Measurements from ENCODE around the gene GPR139.

GPR139 gene

GRCh38 chr16:20079106-20079505, 5.4 kb upstream of the GPR139 start:
- no peaks in the 10 kb centered on the region for H4K20me1 ChIP-seq (ENCODE audit: low read depth, low read length)
- H2AFZ ChIP-seq (ENCODE audit: low read depth, low read length, severe bottlenecking) = no peak overlapping the region
- no peak overlapping the region for H3K27ac ChIP-seq (ENCODE audit: low read depth, low read length)
- no peaks in the 10 kb centered on the region for H3K9me3 ChIP-seq (ENCODE audit: insufficient read depth, low read length)
- H3K27me3 ChIP-seq (ENCODE audit: low read length) = no peaks in the 10 kb centered on the region
- no peaks in the 10 kb centered on the region for H3F3A ChIP-seq (ENCODE audit: insufficient read depth)
- H3K9me2 ChIP-seq (replicated peaks; ENCODE audit: insufficient read depth, low read length) = no peaks in the 10 kb centered on the region
- H3K4me2 ChIP-seq (ENCODE audit: low read depth, low read length, poor library complexity, severe bottlenecking) = no peak overlapping the region
- H3K4me3 ChIP-seq (ENCODE audit: insufficient read depth, low read length, poor library complexity, severe bottlenecking) = no peak overlapping the region
- no peak for TF ChIP-seq CTCF (IDR thresholded peaks at IDR 0.05; ENCODE audit: insufficient read depth, low read length, poor library complexity, severe bottlenecking)
- no peak for TF ChIP-seq EZH2phosphoT487 (conservative IDR thresholded peaks at IDR 0.05; ENCODE audit: low read length)
- no peaks in the 10 kb centered on the region for H3K36me3 ChIP-seq (ENCODE audit: low read length)
- H3K79me2 ChIP-seq (ENCODE audit: insufficient read depth, low read length) = no peaks in the 10 kb centered on the region
- H3K9ac ChIP-seq (ENCODE audit: low read length) = no peak overlapping the region

- Histone ChIP-seq H3K9me2 (replicated peaks; ENCODE audit: insufficient read depth, low read length) (no peaks in the 10 kb centered on the region), H3K9ac (ENCODE audit: low read length) (no peak overlapping the region), H3F3A (ENCODE audit: insufficient read depth) (no peaks in the 10 kb centered on the region), H3K79me2 (ENCODE audit: insufficient read depth, low read length) (no peaks in the 10 kb centered on the region), H3K36me3 (ENCODE audit: low read length) (no peaks in the 10 kb centered on the region), H4K20me1 (ENCODE audit: low read depth, low read length) (no peaks in the 10 kb centered on the region), H3K4me3 (ENCODE audit: insufficient read depth, low read length, poor library complexity, severe bottlenecking) (no peak overlapping the region), H3K4me2 (ENCODE audit: low read depth, low read length, poor library complexity, severe bottlenecking) (no peak overlapping the region), H3K9me3 (ENCODE audit: insufficient read depth, low read length) (no peaks in the 10 kb centered on the region), H3K27ac (ENCODE audit: low read depth, low read length) (no peak overlapping the region), H3K27me3 (ENCODE audit: low read length) (no peaks in the 10 kb centered on the region), H2AFZ (ENCODE audit: low read depth, low read length, severe bottlenecking) (no peak overlapping the region)
- TF ChIP-seq CTCF (IDR thresholded peaks at IDR 0.05; ENCODE audit: insufficient read depth, low read length, poor library complexity, severe bottlenecking) (no peak), EZH2phosphoT487 (conservative IDR thresholded peaks at IDR 0.05; ENCODE audit: low read length) (no peak)
Measured at GRCh38 chr16:20075243-20075642, 1.6 kb upstream of the GPR139 start.

- no peaks in the 10 kb centered on the region for H4K20me1 ChIP-seq (ENCODE audit: low read depth, low read length)
- H2AFZ ChIP-seq (ENCODE audit: low read depth, low read length, severe bottlenecking) = no peak overlapping the region
- H3K4me3 ChIP-seq (ENCODE audit: insufficient read depth, low read length, poor library complexity, severe bottlenecking) = no peak overlapping the region
Measured at GRCh38 chr16:20074099-20074991, 655 bp upstream of the GPR139 start.

More at GRCh38 chr16:20074099-20074991, 655 bp upstream of the GPR139 start:
- Histone ChIP-seq H3F3A (ENCODE audit: insufficient read depth) (no peaks in the 10 kb centered on the region), H3K36me3 (ENCODE audit: low read length) (no peaks in the 10 kb centered on the region), H3K9me2 (replicated peaks; ENCODE audit: insufficient read depth, low read length) (no peaks in the 10 kb centered on the region), H3K9me3 (ENCODE audit: insufficient read depth, low read length) (no peaks in the 10 kb centered on the region), H3K9ac (ENCODE audit: low read length) (no peak overlapping the region), H3K79me2 (ENCODE audit: insufficient read depth, low read length) (no peaks in the 10 kb centered on the region), H3K27me3 (ENCODE audit: low read length) (no peaks in the 10 kb centered on the region), H3K4me2 (ENCODE audit: low read depth, low read length, poor library complexity, severe bottlenecking) (no peak overlapping the region), H3K27ac (ENCODE audit: low read depth, low read length) (no peak overlapping the region)
- TF ChIP-seq EZH2phosphoT487 (conservative IDR thresholded peaks at IDR 0.05; ENCODE audit: low read length) = no peak
- TF ChIP-seq CTCF (IDR thresholded peaks at IDR 0.05; ENCODE audit: insufficient read depth, low read length, poor library complexity, severe bottlenecking) = no peak
